LNCAP (cell line): ENCODE measurements around the gene HSPBP1.

Experiments used
- CTCF ChIP-seq: fragments of 450-650 bp; IDR thresholded peaks from 2 replicates; pipeline ENCODE4 v1.5.1; 2017; ENCODE audit warnings: mild to moderate bottlenecking

The HSPBP1 gene

GRCh38 chr19:55270172-55270942, 9.6 kb downstream of the HSPBP1 start:
- TF ChIP-seq CTCF = no peak

GRCh38 chr19:55269299-55269698, 10.6 kb downstream of the HSPBP1 start:
- no peak for TF ChIP-seq CTCF

GRCh38 chr19:55266840-55267239, 13.1 kb downstream of the HSPBP1 start:
- TF ChIP-seq CTCF = no peak

GRCh38 chr19:55266404-55266803, 13.5 kb downstream of the HSPBP1 start:
- TF ChIP-seq CTCF = no peak

- no peak for TF ChIP-seq CTCF
Measured at GRCh38 chr19:55265723-55266386, 14.1 kb downstream of the HSPBP1 start.

- TF ChIP-seq CTCF = no peak
Measured at GRCh38 chr19:55265173-55265572, 14.7 kb downstream of the HSPBP1 start.

- TF ChIP-seq CTCF = no peak
Measured at GRCh38 chr19:55264531-55264930, 15.4 kb downstream of the HSPBP1 start.
